Umbilical cord (tissue), 2 donors: ENCODE results near the gene RBMX. TPM values are rescaled to one million over a fixed set of nuclear protein-coding genes. Genes with fewer than 3 reads are reported as not detected.

Experiments
- DNase-seq: peaks from one replicate; pipeline ENCODE4 v3.0.0-alpha.2; 2015; ENCODE audit warnings: low spot score
- total RNA-seq: library from RNA; depleted of rRNA; stranded (reverse); fragments of >200 nt; gene quantifications from one replicate; pipeline ENCODE4 v1.2.3, GENCODE V29; 2014; ENCODE audit warnings: low replicate concordance; ENCODE audit not compliant: insufficient read depth

The RBMX gene
- total RNA-seq, 1 donor from 2014 or later, result 153 TPM

DNA sequence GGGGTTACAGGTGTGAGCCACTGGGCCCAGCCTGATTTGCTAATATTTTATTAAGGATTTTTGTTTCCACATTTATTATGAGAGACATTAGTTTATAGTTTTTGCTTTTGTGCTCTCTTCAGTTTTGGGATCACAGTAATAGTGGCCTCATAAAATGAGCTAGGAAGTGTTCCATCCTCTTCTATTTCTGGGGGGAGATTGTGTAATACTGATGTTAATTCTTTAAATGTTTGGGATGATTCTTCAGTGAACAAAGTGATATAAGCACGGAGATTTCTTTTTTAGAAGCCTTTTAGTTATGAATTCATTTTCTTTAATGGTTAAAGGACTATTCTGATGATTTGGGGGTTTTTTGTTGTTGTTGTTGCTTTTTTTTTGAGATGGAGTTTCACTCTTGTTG lies 41.3 kb downstream of the RBMX start:
- DNase-seq, result no peak

DNA sequence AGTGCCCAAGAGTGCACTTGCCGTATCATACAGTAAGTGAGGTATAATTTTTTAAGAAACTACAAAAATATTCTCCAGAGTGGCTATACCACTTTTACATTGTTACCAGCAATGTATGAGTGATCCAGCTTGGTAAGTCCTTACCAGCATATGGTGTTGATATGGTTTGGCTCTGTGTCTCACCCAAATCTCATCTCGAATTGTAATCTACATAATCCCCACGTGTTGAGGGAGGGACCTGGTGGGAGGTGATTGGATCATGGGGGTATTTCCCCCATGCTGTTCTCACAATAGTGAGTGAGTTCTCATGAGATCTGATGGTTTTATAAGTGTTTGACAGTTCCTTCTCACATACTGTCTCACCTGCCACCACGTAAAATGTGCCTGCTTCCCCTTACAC lies 44.8 kb downstream of the RBMX start:
- no peak for DNase-seq

DNA sequence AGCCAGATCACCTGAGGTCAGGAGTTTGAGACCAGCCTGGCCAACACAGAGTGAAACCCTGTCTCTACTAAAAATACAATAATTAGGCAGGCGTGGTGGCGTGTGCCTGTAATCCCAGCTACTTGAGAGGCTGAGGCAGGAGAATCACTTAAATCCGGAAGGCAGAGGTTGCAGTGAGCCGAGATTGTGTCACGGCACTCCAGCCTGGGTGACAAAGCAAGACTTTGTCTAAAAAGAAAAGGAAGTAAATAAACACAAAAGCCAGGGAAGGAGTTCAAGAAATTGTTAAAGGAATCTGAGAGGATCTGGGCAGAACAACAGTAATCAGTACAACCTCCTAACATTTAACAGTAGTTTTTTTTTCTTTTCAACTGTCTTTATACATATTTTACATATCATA lies 51.1 kb downstream of the RBMX start:
- DNase-seq, result no peak

DNA sequence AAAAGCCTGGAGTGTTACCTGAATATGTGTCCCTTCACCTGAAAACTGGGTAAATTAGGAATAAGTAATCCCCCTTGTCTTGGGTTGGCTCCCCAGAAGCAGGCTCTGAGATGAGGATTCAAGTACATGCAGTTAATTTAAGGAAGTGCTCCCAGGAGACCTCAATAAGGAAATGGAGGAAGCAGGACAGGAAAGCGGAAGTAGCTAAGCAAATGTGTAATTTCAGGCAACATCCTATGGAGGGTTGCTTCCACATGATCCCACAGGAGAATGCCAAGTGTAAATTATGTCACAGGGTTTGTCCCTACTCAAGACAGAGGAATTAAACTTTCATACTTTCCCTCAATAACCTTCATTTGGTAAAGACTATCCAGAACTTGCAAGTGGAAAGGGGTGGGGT lies 51.7 kb downstream of the RBMX start:
- no peak for DNase-seq

DNA sequence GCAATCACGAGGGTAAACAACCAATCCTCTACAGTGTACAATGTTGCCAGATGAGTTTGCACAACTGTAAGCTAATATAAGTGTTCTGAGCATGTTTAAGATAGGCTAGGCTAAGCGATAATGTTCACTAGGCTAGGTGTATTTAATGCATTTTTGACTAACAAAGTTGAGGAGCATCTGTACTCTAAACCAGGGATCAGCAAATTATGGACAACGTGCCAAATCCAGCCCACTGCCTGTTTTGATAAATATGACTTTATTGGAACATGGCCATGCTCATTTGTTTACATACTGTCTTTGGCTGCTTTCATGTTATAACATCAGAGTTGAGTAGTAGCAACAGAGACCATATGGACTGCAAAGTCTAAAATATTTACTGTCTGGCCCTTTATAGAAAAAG lies 53.5 kb downstream of the RBMX start:
- DNase-seq, result no peak

DNA sequence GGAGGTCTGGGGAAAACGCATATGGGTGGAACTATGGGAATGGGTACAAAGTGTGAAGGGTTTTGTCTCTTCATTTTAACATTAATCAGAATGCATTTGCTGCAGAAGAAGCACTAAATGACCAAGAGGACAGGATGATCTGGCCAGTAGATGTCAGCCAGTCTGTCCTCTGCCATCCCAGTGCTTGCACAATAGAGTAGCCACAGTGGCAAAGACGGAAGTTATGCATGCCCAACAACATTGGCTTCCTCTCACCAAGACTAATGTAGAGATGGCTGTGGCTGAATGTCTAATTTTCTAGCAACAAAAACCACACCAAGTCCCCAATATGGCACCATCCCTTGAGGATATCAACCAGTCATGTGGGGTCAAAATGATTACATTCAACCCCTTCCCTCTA lies 54.8 kb downstream of the RBMX start:
- no peak for DNase-seq

Other genes with a start within 250 kb of the RBMX start
- not detected for gene CD40LG, start 232.6 kb downstream of the RBMX start, total RNA-seq
- 40.0 TPM for gene ARHGEF6, start 99.8 kb downstream of the RBMX start, total RNA-seq
- 0.96 TPM for gene GPR101, start 153.3 kb upstream of the RBMX start, total RNA-seq